Fibroblast of lung (primary cell): ENCODE measurements around the gene ADAM23. TPM values are rescaled to one million over a fixed set of nuclear protein-coding genes. Genes with fewer than 3 reads are reported as not detected.

Experiments
- DNase-seq, 2 donors: peaks; one replicate each; pipeline versions ENCODE4 v3.0.0 to v3.0.0-alpha.2; 2010; ENCODE audit warnings: low read depth in 2 of 2
- H2AFZ ChIP-seq: 2 replicates; pipeline ENCODE4 v1.5.1; 2012; ENCODE audit warnings: low read length, control low read depth, inconsistent platforms
- H3K27ac ChIP-seq: 2 replicates; pipeline ENCODE4 v1.5.1; 2011; ENCODE audit warnings: low read length, control low read depth; ENCODE audit not compliant: insufficient read depth
- H3K27me3 ChIP-seq: 2 replicates; pipeline ENCODE4 v1.5.1; 2011; ENCODE audit warnings: mild to moderate bottlenecking, low read length; ENCODE audit not compliant: control insufficient read depth, insufficient read depth
- H3K36me3 ChIP-seq: 2 replicates; pipeline ENCODE4 v1.5.1; 2011; ENCODE audit warnings: low read length; ENCODE audit not compliant: control insufficient read depth, insufficient read depth
- H3K4me1 ChIP-seq: 2 replicates; pipeline ENCODE4 v1.5.1; 2011; ENCODE audit warnings: low read length; ENCODE audit not compliant: control insufficient read depth, insufficient read depth; ENCODE audit errors: extremely low read depth
- H3K4me2 ChIP-seq: 2 replicates; pipeline ENCODE4 v1.5.1; 2011; ENCODE audit warnings: low read length, control low read depth; ENCODE audit not compliant: insufficient read depth; ENCODE audit errors: extremely low read depth
- H3K4me3 ChIP-seq, 4 experiments: fragments of 200-600 bp in 1 of 4; sonication (generic) in 1 of 4; replicated peaks in 1 of 4; 2 replicates each; pipeline ENCODE4 v1.5.1; 2011 to 2016; ENCODE audit warnings: low read length in 4 of 4, low read depth in 3 of 4, mild to moderate bottlenecking in 3 of 4, control low read depth in 2 of 4, inconsistent platforms in 1 of 4, mixed read lengths in 1 of 4; ENCODE audit not compliant: insufficient read depth in 1 of 4; ENCODE audit errors: control extremely low read depth in 1 of 4
- H3K79me2 ChIP-seq: 2 replicates; pipeline ENCODE4 v1.5.1; 2012; ENCODE audit warnings: mild to moderate bottlenecking, low read length, inconsistent platforms; ENCODE audit not compliant: control insufficient read depth, insufficient read depth
- H3K9ac ChIP-seq: 2 replicates; pipeline ENCODE4 v1.5.1; 2011; ENCODE audit warnings: mild to moderate bottlenecking, low read length, control low read depth; ENCODE audit not compliant: insufficient read depth
- H3K9me3 ChIP-seq: 2 replicates; pipeline ENCODE4 v1.5.1; 2012; ENCODE audit warnings: low read depth, low read length; ENCODE audit not compliant: control insufficient read depth, insufficient read depth
- H4K20me1 ChIP-seq: 2 replicates; pipeline ENCODE4 v1.5.1; 2011; ENCODE audit warnings: low read length; ENCODE audit not compliant: control insufficient read depth, insufficient read depth; ENCODE audit errors: extremely low read depth
- CTCF ChIP-seq, 2 donors: IDR thresholded peaks in 1 of 2; conservative IDR thresholded peaks in 1 of 2; 1 replicate in 1 of 2; 2 replicates in 1 of 2; pipeline ENCODE4 v1.5.1; 2011 to 2012; ENCODE audit warnings: low read length in 2 of 2, control low read depth in 1 of 2, inconsistent platforms in 1 of 2, low read depth in 1 of 2, mild to moderate bottlenecking in 1 of 2
- EZH2 ChIP-seq: IDR thresholded peaks from 2 replicates; pipeline ENCODE4 v1.5.1; 2012; ENCODE audit warnings: low read length, control low read depth, mild to moderate bottlenecking; ENCODE audit errors: missing control alignments
- polyA plus RNA-seq, 2 donors: library from polyadenylated mRNA; depleted of rRNA in 1 of 2; stranded (reverse) in 1 of 2; unstranded in 1 of 2; fragments of >200 nt; gene quantifications; 2 replicates each; pipeline ENCODE4 v1.2.1, GENCODE V29; 2011 to 2012; ENCODE audit warnings: missing spikeins in 1 of 2
- total RNA-seq: library from RNA; depleted of rRNA; stranded (reverse); fragments of >200 nt; gene quantifications from 2 replicates; pipeline ENCODE4 v1.2.1, GENCODE V29; 2014

ADAM23 gene
- total and polyA plus RNA-seq, 2 donors (not counting 1 experiment from before 2014, with no cell fraction given), result 2.3 to 2.7 TPM

- Histone ChIP-seq H3K9ac (no peak overlapping the region), H3K4me2 (no peak overlapping the region), H4K20me1 (no peaks in the 10 kb centered on the region), H3K4me3 (no peak overlapping the region), H3K9me3 (no peaks in the 10 kb centered on the region), H3K27me3 (no peaks in the 10 kb centered on the region), H3K36me3 (no peaks in the 10 kb centered on the region), H2AFZ (no peak overlapping the region), H3K27ac (no peak overlapping the region), H3K79me2 (no peaks in the 10 kb centered on the region), H3K4me1 (no peaks in the 10 kb centered on the region)
- DNase-seq, result no peak
- no peak for TF ChIP-seq EZH2
- no peak for TF ChIP-seq CTCF (conservative IDR thresholded peaks at IDR 0.05 in 1 of 2, IDR thresholded peaks at IDR 0.05 in 1 of 2; ENCODE audit: low read depth in 1 of 2, low read length in 2 of 2)
Observed at GRCh38 chr2:206502729-206503128, 59.4 kb downstream of the ADAM23 start.

GRCh38 chr2:206511283-206511682 is 68.0 kb downstream of the ADAM23 start:
- no peak for TF ChIP-seq CTCF (conservative IDR thresholded peaks at IDR 0.05 in 1 of 2, IDR thresholded peaks at IDR 0.05 in 1 of 2; ENCODE audit: low read depth in 1 of 2, low read length in 2 of 2)
- TF ChIP-seq EZH2, result no peak
- H3K4me2 ChIP-seq, result no peak overlapping the region
- H3K36me3 ChIP-seq, result no peaks in the 10 kb centered on the region
- no peak overlapping the region for H3K9ac ChIP-seq
- no peak for DNase-seq
- H3K4me1 ChIP-seq, result no peaks in the 10 kb centered on the region
- no peaks in the 10 kb centered on the region for H3K79me2 ChIP-seq
- no peak overlapping the region for H3K27ac ChIP-seq
- H4K20me1 ChIP-seq, result no peaks in the 10 kb centered on the region
- no peak overlapping the region for H3K4me3 ChIP-seq
- H2AFZ ChIP-seq, result no peak overlapping the region
- no peaks in the 10 kb centered on the region for H3K9me3 ChIP-seq
- H3K27me3 ChIP-seq, result no peaks in the 10 kb centered on the region

GRCh38 chr2:206512999-206513398 is 69.7 kb downstream of the ADAM23 start:
- Histone ChIP-seq H3K79me2 (no peaks in the 10 kb centered on the region), H2AFZ (no peak overlapping the region), H3K4me3 (no peak overlapping the region), H3K9me3 (no peaks in the 10 kb centered on the region), H3K27ac (no peak overlapping the region), H3K4me2 (no peak overlapping the region), H3K9ac (no peak overlapping the region), H3K27me3 (no peaks in the 10 kb centered on the region), H4K20me1 (no peaks in the 10 kb centered on the region), H3K4me1 (no peaks in the 10 kb centered on the region), H3K36me3 (no peaks in the 10 kb centered on the region)
- DNase-seq, result no peak
- TF ChIP-seq EZH2 (no peak), CTCF (conservative IDR thresholded peaks at IDR 0.05 in 1 of 2, IDR thresholded peaks at IDR 0.05 in 1 of 2; ENCODE audit: low read depth in 1 of 2, low read length in 2 of 2) (no peak)
